Measurements from ENCODE around the gene CFAP20DC.

Gene CFAP20DC

DNA sequence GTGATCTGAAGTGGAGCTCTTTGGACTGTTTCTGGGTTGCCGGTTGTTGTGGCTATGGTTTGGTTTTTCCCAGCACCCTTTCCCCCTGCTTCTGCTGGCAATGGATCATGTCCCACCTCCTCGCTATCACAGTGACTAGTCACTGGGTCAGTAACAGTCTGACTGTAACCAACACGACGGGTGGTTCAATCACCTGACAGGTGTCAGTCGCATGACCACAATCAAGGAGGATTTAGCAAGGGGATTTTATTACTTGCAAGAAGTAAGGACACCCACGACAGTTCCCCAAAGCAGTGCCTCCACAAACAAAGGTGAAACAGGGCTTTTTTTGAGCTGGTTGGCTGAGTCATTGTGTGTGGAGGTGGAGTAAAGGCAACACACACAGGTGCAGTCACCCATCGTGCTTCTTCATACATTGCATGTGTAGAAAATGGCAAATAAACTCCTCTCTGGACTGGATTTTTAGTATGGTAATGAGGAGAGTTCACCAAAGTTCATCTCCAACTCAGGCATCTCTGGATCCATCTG is 324.4 kb downstream of the CFAP20DC start:
- DNase-seq (ENCODE audit: low spot score): no peak
- in situ Hi-C loops (cut with MboI; ENCODE audit: low sequenced_read_pairs, unreplicated experiment): no loop called here
- TF ChIP-seq, protein P1, sequence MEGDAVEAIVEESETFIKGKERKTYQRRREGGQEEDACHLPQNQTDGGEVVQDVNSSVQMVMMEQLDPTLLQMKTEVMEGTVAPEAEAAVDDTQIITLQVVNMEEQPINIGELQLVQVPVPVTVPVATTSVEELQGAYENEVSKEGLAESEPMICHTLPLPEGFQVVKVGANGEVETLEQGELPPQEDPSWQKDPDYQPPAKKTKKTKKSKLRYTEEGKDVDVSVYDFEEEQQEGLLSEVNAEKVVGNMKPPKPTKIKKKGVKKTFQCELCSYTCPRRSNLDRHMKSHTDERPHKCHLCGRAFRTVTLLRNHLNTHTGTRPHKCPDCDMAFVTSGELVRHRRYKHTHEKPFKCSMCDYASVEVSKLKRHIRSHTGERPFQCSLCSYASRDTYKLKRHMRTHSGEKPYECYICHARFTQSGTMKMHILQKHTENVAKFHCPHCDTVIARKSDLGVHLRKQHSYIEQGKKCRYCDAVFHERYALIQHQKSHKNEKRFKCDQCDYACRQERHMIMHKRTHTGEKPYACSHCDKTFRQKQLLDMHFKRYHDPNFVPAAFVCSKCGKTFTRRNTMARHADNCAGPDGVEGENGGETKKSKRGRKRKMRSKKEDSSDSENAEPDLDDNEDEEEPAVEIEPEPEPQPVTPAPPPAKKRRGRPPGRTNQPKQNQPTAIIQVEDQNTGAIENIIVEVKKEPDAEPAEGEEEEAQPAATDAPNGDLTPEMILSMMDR (IDR thresholded peaks at IDR 0.05; ENCODE audit: borderline replicate concordance, control extremely low read depth, extremely low read depth, insufficient read depth, missing control alignments): no peak

GRCh38 chr3:58724336-58724735 is 325.5 kb downstream of the CFAP20DC start:
- TF ChIP-seq, protein P1 (IDR thresholded peaks at IDR 0.05; ENCODE audit: borderline replicate concordance, control extremely low read depth, extremely low read depth, insufficient read depth, missing control alignments): no peak
- no peak for DNase-seq (ENCODE audit: low spot score)
- in situ Hi-C loops (cut with MboI; ENCODE audit: low sequenced_read_pairs, unreplicated experiment): no loop called here

DNA sequence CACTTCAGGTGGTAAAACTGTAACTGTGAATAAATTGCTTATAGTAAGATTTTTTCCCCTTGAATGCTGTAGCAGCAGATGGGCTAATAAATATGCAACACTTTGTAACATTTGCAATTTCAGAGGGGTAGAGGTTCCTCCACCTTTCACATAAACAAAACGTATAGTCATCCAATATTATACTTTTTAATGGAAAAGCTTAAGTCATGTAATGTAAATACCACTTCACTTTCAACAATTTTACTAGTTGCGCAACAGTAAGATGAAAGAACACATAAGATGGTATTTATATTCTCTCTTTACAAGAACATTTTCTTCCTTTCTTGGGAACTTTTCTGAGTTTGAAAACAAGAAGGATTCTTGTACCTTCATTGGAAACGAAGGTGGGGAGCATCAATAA is 326.7 kb downstream of the CFAP20DC start:
- DNase-seq (ENCODE audit: low spot score): no peak
- in situ Hi-C loops (cut with MboI; ENCODE audit: low sequenced_read_pairs, unreplicated experiment): no loop called here

GRCh38 chr3:58722561-58722960 is 327.3 kb downstream of the CFAP20DC start:
- DNase-seq (ENCODE audit: low spot score): no peak
- TF ChIP-seq, protein P1 (IDR thresholded peaks at IDR 0.05; ENCODE audit: borderline replicate concordance, control extremely low read depth, extremely low read depth, insufficient read depth, missing control alignments): no peak
- in situ Hi-C loops (cut with MboI; ENCODE audit: low sequenced_read_pairs, unreplicated experiment): no loop called here

More for the DNA sequence above, 326.7 kb downstream of the CFAP20DC start:
- TF ChIP-seq, protein P1 (IDR thresholded peaks at IDR 0.05; ENCODE audit: borderline replicate concordance, control extremely low read depth, extremely low read depth, insufficient read depth, missing control alignments): no peak

DNA sequence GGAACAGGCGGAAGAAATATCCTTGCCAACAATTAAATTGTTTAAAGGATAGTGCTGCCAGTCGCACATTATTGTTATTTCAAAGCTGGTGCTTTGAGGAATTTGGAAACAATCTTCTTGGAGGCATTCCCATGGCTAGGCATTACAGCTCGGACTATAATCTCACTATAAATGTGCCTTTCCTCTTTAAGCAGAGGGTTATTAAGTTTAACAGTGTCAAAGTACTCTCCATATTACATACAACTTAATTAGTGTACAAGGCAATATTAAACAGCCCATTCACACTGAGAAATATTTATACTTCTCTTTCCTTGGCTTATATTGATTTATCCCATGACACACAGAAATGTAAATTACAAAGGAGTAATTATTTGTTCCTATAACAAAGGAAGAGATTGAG is 329.3 kb downstream of the CFAP20DC start:
- DNase-seq (ENCODE audit: low spot score): no peak
- TF ChIP-seq, protein P1 (IDR thresholded peaks at IDR 0.05; ENCODE audit: borderline replicate concordance, control extremely low read depth, extremely low read depth, insufficient read depth, missing control alignments): no peak
- in situ Hi-C loops (cut with MboI; ENCODE audit: low sequenced_read_pairs, unreplicated experiment): no loop called here

GRCh38 chr3:58719684-58720083 is 330.1 kb downstream of the CFAP20DC start:
- in situ Hi-C loops (cut with MboI; ENCODE audit: low sequenced_read_pairs, unreplicated experiment): no loop called here
- TF ChIP-seq, protein P1 (IDR thresholded peaks at IDR 0.05; ENCODE audit: borderline replicate concordance, control extremely low read depth, extremely low read depth, insufficient read depth, missing control alignments): no peak
- DNase-seq (ENCODE audit: low spot score): no peak

Measured in GM13976 (cell line).